ENCODE data around the gene FRMD4B.

- TF ChIP-seq POLR2A (IDR thresholded peaks at IDR 0.05), result no peak
- TF ChIP-seq CTCF (IDR thresholded peaks at IDR 0.05), result no peak
Observed at GRCh38 chr3:69329892-69330291, 56.0 kb downstream of the FRMD4B start.

Measured in upper lobe of left lung (tissue), 4 donors.